HL-60/S4 (cell line): ENCODE data around the gene CENATAC.
"Not testable (repeated sequence)": the region's sequence is repeated elsewhere in the genome, so short reads cannot be mapped to it uniquely, and the experiment has no call there.

ENCODE experiments used
- in situ Hi-C: fragments of 300-500 bp; cut with MboI; formaldehyde crosslinking; loops from 2 replicates; pipeline ENCODE4 v1.14.3; 2022; ENCODE audit warnings: low sequenced_read_pairs

The CENATAC gene

DNA sequence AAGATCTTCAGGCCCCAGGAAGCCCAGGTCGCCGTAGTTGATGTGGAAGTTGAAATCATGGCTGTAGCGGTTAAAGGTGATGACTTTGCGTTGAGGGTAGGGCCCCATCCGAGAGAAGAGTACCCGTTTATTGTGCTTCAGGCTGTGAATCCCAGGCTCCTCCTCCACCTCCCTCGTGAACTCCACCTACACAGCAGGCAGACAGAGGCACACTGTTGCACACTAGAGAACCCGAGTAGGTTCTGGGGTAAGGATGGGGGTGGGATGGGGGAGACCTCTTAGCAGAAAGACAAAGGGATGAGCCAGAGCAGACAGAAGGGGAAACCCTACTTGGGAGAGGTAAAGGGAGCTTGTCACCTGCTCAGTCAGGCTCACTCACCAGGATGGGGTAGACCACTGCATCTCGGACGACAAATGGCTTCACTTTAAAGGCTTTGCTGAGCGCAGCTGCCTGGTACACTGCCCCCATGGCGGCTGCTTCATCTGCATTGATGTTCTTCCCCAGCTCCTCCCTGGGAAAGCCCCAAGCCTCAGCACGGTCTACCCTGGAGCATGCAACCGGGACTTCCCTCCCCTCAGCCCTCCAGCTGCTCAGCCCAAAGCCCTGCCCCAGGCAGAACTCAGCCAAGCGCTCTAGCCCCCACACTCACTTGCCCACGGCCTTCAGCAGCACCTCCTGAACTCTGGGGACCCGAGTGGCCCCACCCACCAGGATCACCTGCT lies 53.7 kb downstream of the CENATAC start:
- in situ Hi-C loops, result no loop called here

DNA sequence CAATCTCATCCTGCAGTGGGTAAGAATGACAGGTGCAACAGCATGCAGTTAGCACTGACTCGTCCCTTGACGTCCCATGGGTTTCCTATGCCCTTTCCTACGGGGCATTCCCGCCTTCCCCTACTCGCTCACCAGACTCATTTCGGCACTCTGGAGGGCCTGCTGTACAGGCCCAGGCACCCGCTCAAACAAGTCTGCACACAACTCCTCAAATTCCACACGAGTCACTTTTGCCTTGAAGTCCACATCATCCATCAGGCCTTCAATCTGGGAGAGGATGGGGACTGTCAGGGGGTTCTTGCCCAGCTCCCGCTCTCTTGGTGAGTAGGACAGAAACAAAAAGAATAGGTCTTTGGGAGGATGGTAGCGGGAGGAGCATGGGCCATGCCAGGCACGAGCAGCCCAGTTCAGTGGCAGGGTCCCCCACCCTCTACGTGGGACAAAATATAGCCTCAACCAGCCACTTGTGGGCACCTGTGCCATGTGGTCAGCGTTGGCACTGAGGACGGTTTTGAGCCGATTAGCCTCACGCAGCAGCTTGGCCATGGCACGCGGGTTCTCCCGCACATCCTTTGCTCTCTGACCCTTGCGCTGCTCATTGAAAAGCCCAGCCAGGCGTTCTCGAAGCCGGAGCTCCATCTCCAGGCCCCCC lies 54.4 kb downstream of the CENATAC start:
- in situ Hi-C loops, result no loop called here

DNA sequence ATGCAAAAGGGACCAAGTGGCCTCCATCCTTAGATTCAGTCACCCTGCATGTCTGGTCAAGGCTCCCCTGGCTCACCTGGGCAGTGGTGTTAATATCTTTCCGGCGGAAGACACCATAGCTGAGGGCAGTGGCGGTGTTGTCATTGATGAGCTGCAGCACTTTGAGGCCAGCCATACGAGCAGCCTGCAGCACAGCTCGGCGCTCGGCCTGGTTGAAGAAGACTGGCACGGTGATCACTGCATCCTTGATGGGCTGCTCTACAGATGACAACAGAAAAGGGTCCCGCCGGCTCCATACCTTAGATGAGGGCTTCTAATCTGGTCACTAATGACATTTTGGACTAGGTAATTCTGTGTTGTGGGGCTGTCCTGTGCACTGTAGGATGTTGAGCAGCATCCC lies 56.5 kb downstream of the CENATAC start:
- in situ Hi-C loops, result no loop called here

DNA sequence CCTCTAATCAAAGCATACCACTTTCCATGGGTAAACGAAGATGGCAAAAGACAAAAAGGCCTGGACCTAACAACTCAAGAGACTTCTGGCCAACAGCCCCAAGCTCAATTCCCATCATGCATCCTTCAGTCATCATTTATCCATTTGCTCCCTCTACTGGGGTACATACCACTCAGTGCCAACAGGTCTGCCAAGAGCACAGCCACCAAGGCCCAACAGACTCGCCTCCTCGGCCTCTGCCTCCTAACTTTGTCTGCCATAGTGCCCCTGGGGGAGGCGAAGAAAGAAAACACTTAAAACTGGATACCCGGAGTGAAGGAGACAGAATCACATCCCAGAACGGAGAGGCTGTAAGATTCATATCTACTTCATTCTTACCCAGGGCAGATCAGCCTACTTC lies 58.0 kb downstream of the CENATAC start:
- in situ Hi-C loops, result no loop called here

DNA sequence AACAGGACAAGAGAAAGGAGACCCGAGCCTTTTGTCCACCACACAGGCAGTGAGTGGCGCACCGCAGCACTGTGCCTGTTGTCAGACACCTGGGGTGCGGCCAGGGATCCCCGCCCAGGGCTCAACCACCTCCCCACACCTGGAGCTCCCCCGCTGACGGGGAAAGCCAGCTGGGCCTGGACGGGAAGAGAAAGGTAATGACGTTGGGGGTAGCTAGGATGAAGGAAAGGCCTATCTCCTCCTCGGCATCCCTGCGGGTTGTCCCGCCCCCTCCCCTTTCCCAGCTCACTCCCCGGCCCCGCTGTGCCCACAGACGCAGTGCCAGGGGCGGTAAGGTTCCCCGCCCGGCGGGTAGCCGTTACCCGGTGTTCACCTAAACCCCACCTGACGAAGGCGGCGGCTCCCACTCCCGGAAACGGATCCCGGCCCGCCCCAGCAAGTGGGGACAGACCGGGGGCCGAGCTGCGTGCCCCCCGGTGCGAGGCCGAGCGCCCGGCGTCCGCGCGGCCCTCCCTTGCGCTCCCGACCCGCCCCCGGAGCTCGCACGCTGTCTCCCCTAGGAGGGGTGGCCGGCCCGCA lies 58.6 kb downstream of the CENATAC start:
- in situ Hi-C loops, result no loop called here

DNA sequence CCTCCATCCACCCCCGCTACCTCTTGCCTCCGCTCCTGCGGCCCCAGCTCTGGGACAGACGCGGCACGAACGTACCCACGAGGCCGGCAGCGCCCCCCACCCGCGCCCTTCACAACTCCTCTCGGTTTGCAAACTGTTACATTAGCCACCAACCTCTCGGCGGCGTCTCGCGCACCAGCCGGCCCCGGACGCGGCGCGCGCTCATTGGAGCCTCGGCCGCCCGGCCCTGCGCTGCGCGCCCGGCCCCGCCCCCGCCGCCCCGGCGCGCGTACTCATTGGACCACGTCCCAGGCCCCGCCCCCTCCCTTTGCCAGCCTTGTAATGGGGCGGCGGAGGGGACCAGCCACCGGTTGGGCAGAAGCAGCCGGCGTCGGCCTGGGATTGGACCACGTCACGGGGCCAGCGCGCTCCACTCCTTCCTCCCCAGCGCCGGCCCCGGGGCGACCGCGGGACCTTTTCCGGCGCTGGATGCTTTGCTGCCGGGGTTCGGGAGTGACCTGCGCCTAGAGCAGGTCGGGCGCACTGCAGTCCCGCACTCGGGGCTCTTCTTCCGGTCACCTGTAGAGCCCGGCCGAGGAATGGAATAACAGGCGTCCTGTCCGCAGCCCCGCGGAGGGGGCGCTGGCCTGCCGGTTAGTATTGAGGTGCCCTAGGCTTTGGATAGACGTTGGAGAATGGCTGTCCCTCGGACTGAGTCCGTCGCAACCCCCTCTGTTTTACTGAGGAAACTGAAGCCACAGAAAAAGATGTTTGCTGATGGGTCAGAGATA lies 59.2 kb downstream of the CENATAC start, which contains the start of gene HYOU1:
Gene HYOU1 (minus strand): TSS at position 206 of the 770 bp plus-strand sequence. CDS start 1,045 bp downstream, outside the sequence.
- in situ Hi-C loops, result no loop called here

DNA sequence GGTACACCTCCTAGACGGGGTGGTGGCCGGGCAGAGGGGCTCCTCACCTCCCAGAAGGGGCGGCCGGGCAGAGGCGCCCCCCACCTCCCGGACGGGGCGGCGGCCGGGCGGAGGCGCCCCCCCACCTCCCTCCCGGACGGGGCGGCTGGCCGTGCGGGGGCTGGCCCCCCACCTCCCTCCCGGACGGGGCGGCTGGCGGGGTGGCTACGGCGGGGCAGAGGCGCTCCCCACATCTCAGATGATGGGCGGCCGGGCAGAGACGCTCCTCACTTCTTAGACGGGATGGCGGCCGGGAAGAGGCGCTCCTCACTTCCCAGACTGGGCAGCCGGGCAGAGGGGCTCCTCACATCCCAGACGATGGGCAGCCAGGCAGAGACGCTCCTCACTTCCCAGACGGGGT lies 61.2 kb downstream of the CENATAC start:
- in situ Hi-C loops, result not testable (repeated sequence)

DNA sequence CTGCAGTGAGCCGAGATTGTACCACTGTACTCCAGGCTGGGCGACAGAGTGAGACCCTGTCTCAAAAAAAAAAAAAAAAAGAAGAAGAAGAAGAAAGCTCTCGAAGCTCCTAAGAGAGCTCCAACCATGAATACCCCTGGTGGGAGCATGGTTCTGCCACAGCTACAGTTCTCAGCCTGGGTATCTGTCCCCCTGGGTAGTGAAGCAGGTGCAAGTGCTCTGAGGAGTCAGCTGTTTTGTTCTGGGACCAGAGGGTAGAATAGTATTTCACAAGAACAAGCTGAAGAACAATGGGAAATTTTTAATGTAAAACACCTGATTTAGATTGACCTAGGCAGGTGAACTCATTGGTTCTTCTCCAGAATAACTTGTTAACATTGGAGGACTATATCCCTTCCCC lies 63.3 kb downstream of the CENATAC start:
- in situ Hi-C loops, result no loop called here

DNA sequence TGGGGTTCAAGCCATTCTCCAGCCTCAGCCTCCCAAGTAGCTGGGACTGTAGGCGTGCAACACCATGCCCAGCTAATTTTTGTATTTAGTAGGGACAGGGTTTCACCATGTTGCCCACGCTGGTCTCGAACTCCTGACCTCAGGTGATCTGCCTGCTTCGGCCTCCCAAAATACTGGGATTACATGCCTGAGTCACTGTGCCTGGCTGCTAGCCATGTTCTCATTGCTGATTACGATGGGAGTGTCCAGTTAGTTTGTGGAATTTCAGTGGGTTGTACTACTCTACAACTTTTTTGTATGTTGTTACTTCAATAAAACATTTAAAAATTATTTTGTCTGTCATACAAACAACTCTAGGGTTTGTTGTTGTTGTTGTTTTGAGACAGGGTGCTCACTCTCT lies 64.8 kb downstream of the CENATAC start:
- in situ Hi-C loops, result no loop called here

DNA sequence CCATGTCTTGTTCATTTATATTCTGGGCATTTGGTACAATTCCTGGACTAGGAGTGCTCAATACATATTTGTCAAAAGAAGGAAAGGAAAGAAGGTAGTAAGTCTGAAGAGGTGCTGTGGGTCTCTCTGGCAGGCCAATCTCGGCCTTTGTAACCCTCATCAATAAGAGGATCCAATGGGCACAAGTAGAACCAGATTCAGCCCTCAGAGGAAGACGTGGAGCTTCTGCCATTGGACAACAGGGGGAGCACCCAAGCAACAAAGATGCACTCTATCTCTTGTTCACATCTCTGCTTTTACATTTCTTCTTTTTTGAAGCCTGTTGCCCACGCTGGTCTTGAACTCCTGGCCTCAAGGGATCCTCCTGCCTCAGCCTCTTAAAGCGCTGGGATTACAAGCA lies 67.4 kb downstream of the CENATAC start:
- in situ Hi-C loops, result no loop called here
